Osteocyte (in vitro differentiated cells): ENCODE results near the gene LRRC70. TPM values are rescaled to one million over a fixed set of nuclear protein-coding genes. Genes with fewer than 3 reads are reported as not detected.
"Not testable (repeated sequence)": the region's sequence is repeated elsewhere in the genome, so short reads cannot be mapped to it uniquely, and the experiment has no call there.

Experiments
- DNase-seq: peaks from one replicate; pipeline ENCODE4 v3.0.0; 2021; ENCODE audit warnings: mixed read lengths; ENCODE audit not compliant: unreplicated experiment; ENCODE audit errors: extremely low spot score
- H3K27ac Mint-ChIP-seq: one replicate; pipeline ENCODE4 v1.8.0; 2021; ENCODE audit warnings: mild to moderate bottlenecking, mixed read lengths; ENCODE audit not compliant: unreplicated experiment
- H3K27me3 Mint-ChIP-seq: one replicate; pipeline ENCODE4 v1.8.0; 2021; ENCODE audit warnings: mixed read lengths; ENCODE audit not compliant: unreplicated experiment
- H3K36me3 Mint-ChIP-seq: one replicate; pipeline ENCODE4 v1.8.0; 2021; ENCODE audit warnings: mixed read lengths; ENCODE audit not compliant: unreplicated experiment
- H3K4me1 Mint-ChIP-seq: one replicate; pipeline ENCODE4 v1.8.0; 2021; ENCODE audit warnings: mixed read lengths; ENCODE audit not compliant: unreplicated experiment
- H3K4me3 Mint-ChIP-seq: one replicate; pipeline ENCODE4 v1.8.0; 2021; ENCODE audit warnings: mild to moderate bottlenecking, moderate library complexity, mixed read lengths; ENCODE audit not compliant: unreplicated experiment
- H3K9me3 Mint-ChIP-seq: one replicate; pipeline ENCODE4 v1.8.0; 2021; ENCODE audit warnings: mixed read lengths; ENCODE audit not compliant: unreplicated experiment
- total RNA-seq: library from RNA; stranded (reverse); gene quantifications from 2 replicates; pipeline ENCODE4 v1.2.1, GENCODE V29; 2021
- TF ChIP-seq, protein P1 (sequence below): fragments of 200-600 bp; sonication (generic); IDR thresholded peaks from 2 replicates; pipeline ENCODE4 v1.5.0; 2021; ENCODE audit warnings: antibody characterized with exemption, mild to moderate bottlenecking, moderate library complexity

The LRRC70 gene
- total RNA-seq, 1 donor from 2014 or later, result 0.73 TPM

DNA sequence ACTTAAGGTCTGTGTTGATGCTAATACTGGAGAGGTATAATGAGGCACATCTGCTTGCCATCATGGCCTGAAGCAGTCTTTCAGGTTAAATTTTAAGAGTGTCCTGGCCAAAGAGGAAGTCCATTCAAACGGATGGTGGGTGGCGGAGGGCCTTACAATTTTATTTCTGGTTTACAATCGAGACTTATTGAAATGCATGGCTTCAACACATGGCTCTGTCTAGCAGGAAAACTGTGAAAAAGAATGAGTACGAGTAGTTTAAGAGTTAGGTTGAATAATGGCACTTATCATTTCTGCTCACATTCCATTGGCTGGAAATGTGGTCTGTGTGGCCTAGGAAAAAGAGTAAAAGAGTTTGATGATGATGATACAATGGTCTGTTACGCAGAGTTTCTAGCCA lies 42.1 kb downstream of the LRRC70 start:
- no peak overlapping the region for H3K27ac Mint-ChIP-seq
- no peaks in the 10 kb centered on the region for H3K9me3 Mint-ChIP-seq
- DNase-seq, result no peak
- H3K4me3 Mint-ChIP-seq, result no peak overlapping the region
- TF ChIP-seq, protein P1, sequence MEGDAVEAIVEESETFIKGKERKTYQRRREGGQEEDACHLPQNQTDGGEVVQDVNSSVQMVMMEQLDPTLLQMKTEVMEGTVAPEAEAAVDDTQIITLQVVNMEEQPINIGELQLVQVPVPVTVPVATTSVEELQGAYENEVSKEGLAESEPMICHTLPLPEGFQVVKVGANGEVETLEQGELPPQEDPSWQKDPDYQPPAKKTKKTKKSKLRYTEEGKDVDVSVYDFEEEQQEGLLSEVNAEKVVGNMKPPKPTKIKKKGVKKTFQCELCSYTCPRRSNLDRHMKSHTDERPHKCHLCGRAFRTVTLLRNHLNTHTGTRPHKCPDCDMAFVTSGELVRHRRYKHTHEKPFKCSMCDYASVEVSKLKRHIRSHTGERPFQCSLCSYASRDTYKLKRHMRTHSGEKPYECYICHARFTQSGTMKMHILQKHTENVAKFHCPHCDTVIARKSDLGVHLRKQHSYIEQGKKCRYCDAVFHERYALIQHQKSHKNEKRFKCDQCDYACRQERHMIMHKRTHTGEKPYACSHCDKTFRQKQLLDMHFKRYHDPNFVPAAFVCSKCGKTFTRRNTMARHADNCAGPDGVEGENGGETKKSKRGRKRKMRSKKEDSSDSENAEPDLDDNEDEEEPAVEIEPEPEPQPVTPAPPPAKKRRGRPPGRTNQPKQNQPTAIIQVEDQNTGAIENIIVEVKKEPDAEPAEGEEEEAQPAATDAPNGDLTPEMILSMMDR, result no peak
- H3K27me3 Mint-ChIP-seq, result no peaks in the 10 kb centered on the region
- no peaks in the 10 kb centered on the region for H3K4me1 Mint-ChIP-seq
- no peaks in the 10 kb centered on the region for H3K36me3 Mint-ChIP-seq

DNA sequence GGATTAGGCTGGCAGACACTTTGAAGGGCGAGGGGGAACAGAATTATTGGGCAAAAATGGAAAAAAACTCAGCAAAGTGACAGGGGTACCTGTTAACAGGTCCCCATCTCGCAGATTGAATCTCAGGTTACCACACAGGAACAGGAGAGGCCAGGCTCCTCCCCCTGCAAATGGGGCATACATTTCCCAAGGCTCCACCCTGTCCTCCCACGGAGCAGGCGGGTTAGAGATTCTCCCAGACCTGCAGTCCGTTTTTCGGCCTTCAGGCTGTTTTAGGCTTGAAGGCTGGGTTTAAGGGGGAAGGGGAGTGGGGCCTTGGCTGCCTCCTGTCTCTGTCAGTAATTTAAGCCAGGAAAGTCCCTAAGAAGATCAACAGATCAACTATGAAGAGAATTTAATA lies 42.7 kb downstream of the LRRC70 start:
- Mint-ChIP-seq H3K4me1 (no peaks in the 10 kb centered on the region), H3K27me3 (no peaks in the 10 kb centered on the region), H3K9me3 (no peaks in the 10 kb centered on the region), H3K36me3 (no peaks in the 10 kb centered on the region), H3K27ac (no peak overlapping the region), H3K4me3 (no peak overlapping the region)
- TF ChIP-seq, protein P1, result no peak
- DNase-seq, result no peak

DNA sequence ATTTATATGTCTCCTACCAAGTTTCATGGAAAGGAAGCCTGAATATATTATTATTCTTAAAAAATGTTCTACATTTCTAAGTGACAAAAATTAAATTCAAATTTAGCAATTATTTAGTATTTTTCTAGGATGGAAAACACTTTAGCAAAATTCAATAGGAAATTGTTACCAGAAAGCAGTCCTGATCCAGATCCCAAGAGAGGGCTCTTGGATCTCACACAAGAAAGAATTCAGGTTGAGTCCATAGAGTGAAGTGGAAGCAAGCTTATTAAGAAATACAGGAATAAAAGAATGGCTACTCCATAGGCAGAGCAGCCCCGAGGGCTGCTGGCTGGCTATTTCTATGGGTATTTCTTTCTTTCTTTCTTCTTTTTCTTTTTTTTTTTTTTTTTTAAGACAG lies 44.7 kb downstream of the LRRC70 start:
- H3K9me3 Mint-ChIP-seq, result no peaks in the 10 kb centered on the region
- no peaks in the 10 kb centered on the region for H3K4me1 Mint-ChIP-seq
- no peak for DNase-seq

DNA sequence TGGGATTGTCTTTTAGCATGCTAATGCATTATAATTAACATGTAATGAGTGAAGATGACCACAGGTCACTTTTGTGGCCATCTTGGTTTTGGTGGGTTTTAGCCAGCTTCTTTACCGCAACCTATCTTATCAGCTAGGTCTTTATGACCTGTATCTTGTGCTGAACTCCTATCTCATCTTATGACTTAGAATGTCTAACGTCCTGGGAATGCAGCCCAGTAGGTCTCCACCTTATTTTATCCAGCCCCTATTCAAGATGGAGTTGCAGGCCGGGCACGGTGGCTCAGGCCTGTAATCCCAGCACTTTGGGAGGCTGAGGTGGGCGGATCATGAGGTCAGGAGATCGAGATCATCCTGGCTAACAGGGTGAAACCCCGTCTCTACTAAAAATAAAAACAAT lies 45.8 kb downstream of the LRRC70 start:
- H3K4me1 Mint-ChIP-seq, H3K27me3 Mint-ChIP-seq: not testable (repeated sequence)

More for the DNA sequence above, 44.7 kb downstream of the LRRC70 start:
- Mint-ChIP-seq H3K27me3 (no peaks in the 10 kb centered on the region), H3K36me3 (no peaks in the 10 kb centered on the region), H3K27ac (no peak overlapping the region), H3K4me3 (no peak overlapping the region)
- TF ChIP-seq, protein P1, result no peak

DNA sequence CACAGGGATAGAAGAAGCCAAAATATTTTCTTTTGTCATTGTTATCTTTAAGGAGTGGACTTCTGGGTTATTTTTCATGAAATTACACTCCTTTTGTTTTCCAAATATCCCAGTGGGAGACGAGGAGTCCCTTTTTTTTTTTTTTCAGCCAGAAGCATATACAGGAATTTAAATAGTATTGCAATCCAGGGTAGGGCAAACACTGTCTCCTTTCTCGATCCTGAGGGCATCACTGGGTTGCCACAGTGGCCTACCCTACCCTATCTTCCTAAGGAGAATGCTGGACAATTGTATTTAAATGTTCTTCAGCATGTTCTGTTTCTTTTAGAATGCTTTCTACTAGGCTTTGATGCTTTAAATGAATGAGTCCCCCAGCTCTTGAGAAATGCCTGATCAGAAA lies 47.9 kb downstream of the LRRC70 start:
- Mint-ChIP-seq H3K27me3 (no peaks in the 10 kb centered on the region), H3K4me1 (no peaks in the 10 kb centered on the region), H3K9me3 (no peaks in the 10 kb centered on the region), H3K27ac (no peak overlapping the region), H3K36me3 (peaks cover 5% of the 10 kb centered on the region), H3K4me3 (no peak overlapping the region)
- TF ChIP-seq, protein P1, result no peak
- no peak for DNase-seq

More for the DNA sequence above, 45.8 kb downstream of the LRRC70 start:
- H3K36me3 Mint-ChIP-seq, H3K4me3 Mint-ChIP-seq, H3K9me3 Mint-ChIP-seq, H3K27ac Mint-ChIP-seq, DNase-seq: not testable (repeated sequence)

DNA sequence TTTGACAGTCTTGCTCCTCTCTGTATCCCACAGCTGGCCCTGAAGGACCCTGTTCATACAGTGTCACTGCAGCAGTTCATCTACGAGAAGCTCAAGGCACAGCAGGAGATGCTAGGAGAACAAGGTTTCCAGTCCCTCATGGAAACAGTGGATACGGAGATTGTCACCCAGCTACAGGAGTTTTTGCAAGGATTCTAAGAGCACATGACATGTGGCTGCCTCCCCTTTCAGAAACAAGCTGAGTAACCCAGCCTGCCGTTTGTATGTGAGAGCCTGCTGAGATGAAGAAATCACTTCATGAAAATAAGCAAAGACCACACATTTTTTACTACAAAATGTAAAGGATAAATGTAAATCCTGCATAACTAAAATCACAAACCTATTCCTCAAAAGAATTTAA lies 48.5 kb downstream of the LRRC70 start:
- H3K4me3 Mint-ChIP-seq, result no peak overlapping the region
- TF ChIP-seq, protein P1, result no peak
- no peak overlapping the region for H3K27ac Mint-ChIP-seq
- no peak for DNase-seq
- peaks cover 5% of the 10 kb centered on the region for H3K36me3 Mint-ChIP-seq
- no peaks in the 10 kb centered on the region for H3K4me1 Mint-ChIP-seq
- H3K9me3 Mint-ChIP-seq, result no peaks in the 10 kb centered on the region
- H3K27me3 Mint-ChIP-seq, result no peaks in the 10 kb centered on the region
